Activated T-helper 9 cell treated with anti-CD3 and anti-CD28 coated beads, Interleukin-2, amount 50 U/mL, for 16 hours (primary cell): Measurements from ENCODE around the gene DCTN1.

ENCODE experiments used
- DNase-seq: peaks from one replicate; pipeline ENCODE4 v3.0.0-alpha.2; 2020; ENCODE audit warnings: low read depth

Gene DCTN1

DNA sequence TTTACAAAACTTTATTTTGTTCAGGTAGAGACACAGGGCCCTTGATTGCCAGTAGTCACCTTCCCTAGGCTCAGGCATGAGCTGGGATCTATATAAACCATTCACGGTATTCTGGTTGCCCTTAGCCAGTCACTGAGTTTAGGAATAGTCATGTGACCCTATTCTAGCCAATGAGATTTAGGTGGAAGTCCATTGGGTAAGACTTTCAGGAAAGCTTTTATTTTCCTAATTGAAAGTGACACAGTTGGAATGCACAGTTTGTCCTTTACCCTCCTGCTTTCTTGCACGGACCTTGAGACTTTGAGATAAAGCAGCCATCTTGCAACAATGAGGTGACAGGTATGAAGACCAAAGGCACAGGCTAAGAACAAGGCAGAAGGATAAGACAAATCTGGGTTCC lies 58.4 kb downstream of the DCTN1 start:
- no peak for DNase-seq

DNA sequence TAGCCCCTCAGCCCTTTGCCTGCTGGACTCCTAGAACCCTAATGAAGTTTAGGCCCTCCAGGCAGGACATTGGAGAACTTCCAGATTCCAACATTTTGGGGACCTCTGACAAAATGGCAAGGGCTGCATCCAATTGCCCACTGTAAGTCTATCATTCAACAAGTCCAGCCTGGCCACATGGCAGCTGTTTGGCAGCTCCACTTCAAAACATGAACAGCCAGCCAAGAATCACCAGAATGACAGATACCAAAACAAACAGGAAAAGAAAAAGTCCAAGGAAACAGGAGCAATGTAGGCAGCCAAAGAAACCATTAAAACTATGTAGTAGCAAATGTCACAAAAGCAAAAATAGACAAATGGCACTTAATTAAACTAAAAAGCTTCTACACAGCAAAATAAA lies 62.4 kb downstream of the DCTN1 start:
- DNase-seq, result no peak

DNA sequence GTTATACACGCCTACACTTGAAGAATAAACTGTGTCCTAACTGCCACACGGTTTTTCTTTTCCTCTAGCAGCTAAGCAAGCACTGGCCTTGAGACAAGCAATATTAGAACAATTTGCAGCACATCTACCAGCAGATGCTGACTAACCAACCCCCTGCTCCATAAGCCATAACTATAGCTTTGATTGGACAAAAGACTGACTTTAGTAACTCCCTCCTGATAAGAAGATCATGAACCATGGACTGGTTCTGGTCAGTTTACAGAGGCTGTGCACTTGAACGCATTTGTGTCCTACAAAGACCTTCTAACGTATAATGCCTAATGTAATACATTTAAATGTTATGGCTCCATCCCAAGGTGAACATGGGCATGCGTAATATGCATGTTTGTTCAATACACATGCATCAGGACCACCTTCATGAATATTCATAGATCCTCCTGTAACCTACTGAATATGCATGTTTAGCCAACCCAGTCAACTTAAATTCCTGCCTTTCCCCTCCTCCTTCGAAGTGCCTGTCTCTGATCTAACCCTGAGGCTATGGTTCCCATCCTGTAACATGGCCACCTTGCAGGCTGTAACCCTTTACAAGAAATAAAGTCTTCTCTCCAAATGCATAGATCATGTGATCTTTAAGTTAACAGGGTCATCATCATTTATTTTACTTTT lies 63.4 kb downstream of the DCTN1 start:
- DNase-seq, result no peak

DNA sequence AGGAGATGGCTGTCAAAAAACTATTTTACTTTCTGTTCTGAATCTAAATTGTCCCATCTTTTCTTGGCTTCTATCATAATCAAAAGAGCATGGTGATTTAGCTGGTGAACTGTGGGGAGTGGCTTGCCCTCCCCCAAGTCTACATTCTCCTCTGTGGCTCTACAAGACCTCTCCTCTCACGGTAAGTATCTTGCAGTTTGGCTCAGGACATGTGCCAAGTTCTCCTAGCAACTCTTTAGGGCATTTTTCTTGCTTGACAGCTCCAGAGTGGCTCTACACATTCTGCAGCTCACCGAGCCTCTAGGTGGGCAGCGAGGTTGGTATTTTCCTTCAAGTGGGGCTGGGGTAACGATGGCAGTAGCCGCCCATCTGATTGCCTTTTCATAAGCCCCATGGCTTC lies 66.0 kb downstream of the DCTN1 start:
- DNase-seq, result no peak

DNA sequence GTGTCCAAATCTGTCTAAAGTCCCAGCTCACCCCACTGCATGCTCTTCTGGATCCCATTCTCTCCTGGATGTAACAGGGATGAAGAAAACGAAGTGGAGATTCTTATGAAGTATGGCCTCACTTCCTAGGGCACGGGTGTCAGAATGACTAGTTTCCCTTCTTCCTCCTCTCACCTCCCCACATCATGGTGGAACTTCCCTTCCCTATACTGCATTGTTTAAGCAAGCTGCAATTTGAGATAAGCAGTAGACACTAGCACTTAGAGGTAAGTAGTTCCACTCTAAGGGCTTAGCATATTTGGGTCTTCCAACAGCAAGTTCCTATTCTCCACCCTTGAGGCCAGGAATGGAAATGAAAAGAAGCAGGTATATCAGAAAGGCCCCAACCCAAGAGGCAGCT lies 66.6 kb downstream of the DCTN1 start:
- no peak for DNase-seq

DNA sequence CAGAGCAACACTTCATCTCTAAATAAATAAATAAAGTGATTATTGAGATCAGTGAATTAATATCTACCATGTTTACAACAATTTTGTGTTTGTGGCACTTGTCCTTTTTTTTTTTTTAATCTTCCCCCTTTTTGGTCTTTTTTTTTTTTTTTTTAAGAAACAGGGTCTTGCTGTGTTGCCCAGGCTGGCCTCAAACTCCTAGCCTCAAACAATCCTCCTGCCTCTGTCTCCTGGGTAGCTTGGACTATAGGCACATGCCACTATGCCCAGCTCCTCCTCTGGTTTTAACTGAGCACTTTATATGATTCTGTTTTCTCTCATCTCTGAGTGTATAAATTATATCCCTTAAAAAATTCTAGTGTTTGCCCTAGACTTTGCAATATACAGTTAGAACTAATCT lies 67.2 kb downstream of the DCTN1 start:
- DNase-seq, result no peak
